DOHH2 (cell line): ENCODE measurements around the gene CASR.

Experiments used
- H3F3A ChIP-seq: fragments of 200-600 bp; sonication (generic), shearing (Covaris generic); 2 replicates; pipeline ENCODE4 v1.6.0; 2016; ENCODE audit warnings: antibody characterized with exemption, mild to moderate bottlenecking; ENCODE audit not compliant: control insufficient read depth, insufficient read depth
- H3K27ac ChIP-seq: fragments of 200-600 bp; sonication (generic); 2 replicates; pipeline ENCODE4 v1.5.1; 2014; ENCODE audit warnings: low read depth, mild to moderate bottlenecking, low read length, moderate library complexity
- H3K27me3 ChIP-seq: fragments of 200-600 bp; sonication (generic); 2 replicates; pipeline ENCODE4 v1.6.1; 2014; ENCODE audit warnings: mild to moderate bottlenecking, low read length, mixed read lengths; ENCODE audit not compliant: control insufficient read depth
- H3K36me3 ChIP-seq: fragments of 200-600 bp; sonication (generic); 2 replicates; pipeline ENCODE4 v1.6.1; 2014; ENCODE audit warnings: mild to moderate bottlenecking, low read length, moderate library complexity, mixed read lengths; ENCODE audit not compliant: control insufficient read depth
- H3K4me1 ChIP-seq: fragments of 200-600 bp; sonication (generic); 2 replicates; pipeline ENCODE4 v1.6.1; 2014; ENCODE audit warnings: mild to moderate bottlenecking, low read length, mixed read lengths; ENCODE audit not compliant: control insufficient read depth
- H3K4me2 ChIP-seq: fragments of 200-600 bp; sonication (generic); 2 replicates; pipeline ENCODE4 v1.6.0; 2014; ENCODE audit warnings: mild to moderate bottlenecking, low read length, moderate library complexity
- H3K4me3 ChIP-seq: fragments of 200-600 bp; sonication (generic); 2 replicates; pipeline ENCODE4 v1.5.1; 2014; ENCODE audit warnings: mild to moderate bottlenecking, low read length, mixed read lengths
- H3K79me2 ChIP-seq: fragments of 200-600 bp; sonication (generic); 2 replicates; pipeline ENCODE4 v1.6.1; 2014; ENCODE audit warnings: mild to moderate bottlenecking, low read length, mixed read lengths; ENCODE audit not compliant: control insufficient read depth
- H3K9me2 ChIP-seq: fragments of 200-600 bp; sonication (generic); replicated peaks from 2 replicates; pipeline ENCODE4 v1.6.1; 2014; ENCODE audit warnings: mild to moderate bottlenecking, low read length, mixed read lengths; ENCODE audit not compliant: control insufficient read depth
- H3K9me3 ChIP-seq: fragments of 200-600 bp; sonication (generic); 2 replicates; pipeline ENCODE4 v1.6.1; 2014; ENCODE audit warnings: antibody characterized with exemption, low read length, mixed read lengths; ENCODE audit not compliant: control insufficient read depth, insufficient read depth
- H4K20me1 ChIP-seq: fragments of 200-600 bp; sonication (generic); 2 replicates; pipeline ENCODE4 v1.6.0; 2014; ENCODE audit warnings: low read depth, mild to moderate bottlenecking, antibody characterized with exemption, low read length, moderate library complexity; ENCODE audit not compliant: control insufficient read depth, insufficient read depth
- EZH2phosphoT487 ChIP-seq: fragments of 200-600 bp; sonication (generic); IDR thresholded peaks from 2 replicates; pipeline ENCODE4 v1.6.1; 2017; ENCODE audit warnings: borderline replicate concordance, mild to moderate bottlenecking, antibody characterized with exemption, low read length, moderate library complexity, mixed read lengths
- TF ChIP-seq, protein P1 (sequence below): fragments of 200-600 bp; sonication (generic); IDR thresholded peaks from one replicate; pipeline ENCODE4 v1.5.1; 2014; ENCODE audit warnings: antibody characterized with exemption, mild to moderate bottlenecking, low read depth, low read length; ENCODE audit not compliant: poor library complexity, severe bottlenecking

CASR gene

DNA sequence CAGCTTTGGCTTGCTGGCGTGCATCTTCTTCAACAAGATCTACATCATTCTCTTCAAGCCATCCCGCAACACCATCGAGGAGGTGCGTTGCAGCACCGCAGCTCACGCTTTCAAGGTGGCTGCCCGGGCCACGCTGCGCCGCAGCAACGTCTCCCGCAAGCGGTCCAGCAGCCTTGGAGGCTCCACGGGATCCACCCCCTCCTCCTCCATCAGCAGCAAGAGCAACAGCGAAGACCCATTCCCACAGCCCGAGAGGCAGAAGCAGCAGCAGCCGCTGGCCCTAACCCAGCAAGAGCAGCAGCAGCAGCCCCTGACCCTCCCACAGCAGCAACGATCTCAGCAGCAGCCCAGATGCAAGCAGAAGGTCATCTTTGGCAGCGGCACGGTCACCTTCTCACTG is 101.0 kb downstream of the CASR start:
- H3K4me2 ChIP-seq, result no peak overlapping the region
- no peaks in the 10 kb centered on the region for H3K36me3 ChIP-seq
- H4K20me1 ChIP-seq, result no peaks in the 10 kb centered on the region
- H3K9me3 ChIP-seq, result no peaks in the 10 kb centered on the region
- H3K79me2 ChIP-seq, result no peaks in the 10 kb centered on the region
- H3K27ac ChIP-seq, result no peak overlapping the region
- H3K27me3 ChIP-seq, result peaks cover 22% of the 10 kb centered on the region
- H3F3A ChIP-seq, result no peaks in the 10 kb centered on the region
- no peaks in the 10 kb centered on the region for H3K9me2 ChIP-seq
- H3K4me3 ChIP-seq, result no peak overlapping the region
- no peaks in the 10 kb centered on the region for H3K4me1 ChIP-seq
- TF ChIP-seq, protein P1, sequence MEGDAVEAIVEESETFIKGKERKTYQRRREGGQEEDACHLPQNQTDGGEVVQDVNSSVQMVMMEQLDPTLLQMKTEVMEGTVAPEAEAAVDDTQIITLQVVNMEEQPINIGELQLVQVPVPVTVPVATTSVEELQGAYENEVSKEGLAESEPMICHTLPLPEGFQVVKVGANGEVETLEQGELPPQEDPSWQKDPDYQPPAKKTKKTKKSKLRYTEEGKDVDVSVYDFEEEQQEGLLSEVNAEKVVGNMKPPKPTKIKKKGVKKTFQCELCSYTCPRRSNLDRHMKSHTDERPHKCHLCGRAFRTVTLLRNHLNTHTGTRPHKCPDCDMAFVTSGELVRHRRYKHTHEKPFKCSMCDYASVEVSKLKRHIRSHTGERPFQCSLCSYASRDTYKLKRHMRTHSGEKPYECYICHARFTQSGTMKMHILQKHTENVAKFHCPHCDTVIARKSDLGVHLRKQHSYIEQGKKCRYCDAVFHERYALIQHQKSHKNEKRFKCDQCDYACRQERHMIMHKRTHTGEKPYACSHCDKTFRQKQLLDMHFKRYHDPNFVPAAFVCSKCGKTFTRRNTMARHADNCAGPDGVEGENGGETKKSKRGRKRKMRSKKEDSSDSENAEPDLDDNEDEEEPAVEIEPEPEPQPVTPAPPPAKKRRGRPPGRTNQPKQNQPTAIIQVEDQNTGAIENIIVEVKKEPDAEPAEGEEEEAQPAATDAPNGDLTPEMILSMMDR, result no peak
- no peak for TF ChIP-seq EZH2phosphoT487

DNA sequence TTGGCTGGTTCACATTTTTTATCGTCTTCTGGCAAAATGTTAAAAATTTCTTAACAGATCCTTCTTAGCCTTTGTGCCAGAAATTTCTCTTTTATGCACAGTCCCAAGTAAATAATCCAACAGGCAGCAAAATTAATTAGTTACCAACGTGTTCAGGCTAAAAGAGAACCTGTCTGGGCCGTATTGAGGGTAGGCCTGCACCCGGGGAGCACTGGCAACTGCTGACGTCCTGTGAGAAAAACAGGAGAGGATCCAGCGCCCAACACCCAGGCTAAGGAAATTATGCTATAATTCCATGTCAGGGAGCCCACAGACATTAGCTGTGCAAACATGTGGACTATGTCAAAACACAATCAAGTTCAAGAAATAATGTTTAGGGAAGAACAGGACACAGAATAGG is 110.9 kb downstream of the CASR start:
- no peak overlapping the region for H3K4me2 ChIP-seq
- no peaks in the 10 kb centered on the region for H4K20me1 ChIP-seq
- H3K36me3 ChIP-seq, result no peaks in the 10 kb centered on the region
- H3K27ac ChIP-seq, result no peak overlapping the region
- no peak for TF ChIP-seq EZH2phosphoT487
- TF ChIP-seq, protein P1, result no peak
- H3K79me2 ChIP-seq, result no peaks in the 10 kb centered on the region
- H3K9me2 ChIP-seq, result no peaks in the 10 kb centered on the region
- no peak overlapping the region for H3K4me3 ChIP-seq
- no peaks in the 10 kb centered on the region for H3K9me3 ChIP-seq
- 0 out of 2 replicates have a peak, but pooled peaks cover 3% of the 10 kb centered on the region for H3F3A ChIP-seq
- no peaks in the 10 kb centered on the region for H3K27me3 ChIP-seq
- peaks cover 7% of the 10 kb centered on the region for H3K4me1 ChIP-seq

DNA sequence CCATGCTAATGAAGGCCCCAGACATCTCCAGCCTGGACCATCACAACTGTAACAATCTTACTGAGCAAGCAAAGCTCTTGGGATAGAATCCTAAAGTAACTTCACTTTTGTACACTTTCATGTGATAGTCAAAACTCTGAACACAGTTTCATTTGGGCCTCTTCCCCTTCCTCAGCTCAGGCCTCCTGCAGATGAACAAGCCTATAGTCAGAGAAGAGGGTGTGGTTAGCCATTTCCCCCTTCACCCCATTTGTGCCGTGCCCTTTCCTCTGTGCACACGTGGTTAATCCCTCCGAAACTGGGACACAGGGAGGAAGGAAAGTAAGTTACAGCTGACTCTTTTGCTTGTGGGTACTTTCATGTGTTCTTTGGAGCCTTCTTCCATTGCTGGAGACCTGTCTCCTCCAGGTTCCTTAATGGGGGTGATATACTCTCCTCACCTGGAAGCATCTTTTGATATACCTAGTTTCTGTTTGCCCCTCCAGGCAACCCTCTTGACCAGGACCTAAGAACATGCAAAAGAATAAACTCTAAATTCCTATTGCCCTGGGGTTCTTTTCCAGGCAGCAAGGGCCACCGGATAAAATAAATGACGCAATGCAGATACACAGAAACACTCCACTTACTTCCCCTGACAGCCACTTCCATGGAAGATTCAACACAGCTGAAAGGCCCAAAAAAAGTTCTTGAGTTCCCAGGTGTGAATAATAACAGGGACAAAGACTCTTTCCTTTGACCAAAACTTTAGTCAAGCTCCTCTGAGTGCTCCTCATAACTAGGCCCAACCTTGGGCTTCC is 112.0 kb downstream of the CASR start:
- Histone ChIP-seq H3K4me3 (no peak overlapping the region), H3K9me3 (no peaks in the 10 kb centered on the region), H3K4me2 (no peak overlapping the region), H3K9me2 (no peaks in the 10 kb centered on the region), H3K27ac (no peak overlapping the region), H4K20me1 (no peaks in the 10 kb centered on the region), H3K36me3 (no peaks in the 10 kb centered on the region), H3K27me3 (no peaks in the 10 kb centered on the region), H3K79me2 (no peaks in the 10 kb centered on the region), H3F3A (0 out of 2 replicates have a peak, but pooled peaks cover 3% of the 10 kb centered on the region), H3K4me1 (peaks cover 7% of the 10 kb centered on the region)
- TF ChIP-seq EZH2phosphoT487, result no peak
- TF ChIP-seq, protein P1, result no peak
